BJ (cell line): ENCODE measurements around the gene AGO3. TPM values are rescaled to one million over a fixed set of nuclear protein-coding genes. Genes with fewer than 3 reads are reported as not detected.
"Not testable (repeated sequence)": the region's sequence is repeated elsewhere in the genome, so short reads cannot be mapped to it uniquely, and the experiment has no call there.

ENCODE experiments used
- CTCF ChIA-PET: fragments of 350-600 bp; formaldehyde crosslinking; extraction: SDS; loops from one replicate; lab custom pipeline; 2021; ENCODE audit warnings: antibody characterized with exemption, inconsistent platforms; lab: Yijun Ruan, JAX
- POLR2A ChIA-PET: fragments of 300-600 bp; sonication (Branson Sonifier 250); formaldehyde crosslinking; extraction: SDS; loops from one replicate; lab custom pipeline; 2021; ENCODE audit warnings: antibody characterized with exemption; lab: Charles Lee
- DNase-seq: peaks from one replicate; pipeline ENCODE4 v3.0.0-alpha.2; 2011; ENCODE audit warnings: low read depth
- H3K27me3 ChIP-seq: 2 replicates; pipeline ENCODE4 v1.6.0; 2011; ENCODE audit warnings: low read length; ENCODE audit not compliant: control insufficient read depth, insufficient read depth
- H3K36me3 ChIP-seq: 2 replicates; pipeline ENCODE4 v1.5.1; 2011; ENCODE audit warnings: low read length; ENCODE audit not compliant: control insufficient read depth, insufficient read depth
- H3K4me3 ChIP-seq: 2 replicates; pipeline ENCODE4 v1.5.1; 2011; ENCODE audit warnings: low read depth, mild to moderate bottlenecking, control low read depth, low read length
- polyA plus RNA-seq: library from polyadenylated mRNA; depleted of rRNA; stranded (reverse); fragments of >200 nt; gene quantifications from 2 replicates; pipeline ENCODE4 v1.2.3, GENCODE V29; 2011
- TF ChIP-seq, protein P1 (sequence below): IDR thresholded peaks from 2 replicates; pipeline ENCODE4 v1.5.1; 2011; ENCODE audit warnings: low read depth, mild to moderate bottlenecking, control low read depth, inconsistent platforms, low read length, moderate library complexity; ENCODE audit not compliant: insufficient read depth

Gene AGO3
- polyA plus RNA-seq, 1 experiment = 18.9 TPM

DNA sequence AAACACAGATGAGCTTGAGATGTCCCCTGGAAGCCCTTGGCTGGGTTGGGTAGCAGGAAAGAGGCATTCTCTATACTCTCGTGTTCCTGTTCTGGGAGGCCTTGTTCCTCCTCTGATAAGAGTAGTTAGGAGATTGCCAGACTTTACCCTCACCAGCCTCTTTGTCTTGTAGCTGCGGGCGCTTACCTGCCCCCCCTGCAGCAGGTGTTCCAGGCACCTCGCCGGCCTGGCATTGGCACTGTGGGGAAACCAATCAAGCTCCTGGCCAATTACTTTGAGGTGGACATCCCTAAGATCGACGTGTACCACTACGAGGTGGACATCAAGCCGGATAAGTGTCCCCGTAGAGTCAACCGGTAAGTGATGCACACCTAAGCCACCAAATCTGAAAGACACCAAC lies 42.6 kb upstream of the AGO3 start:
- Histone ChIP-seq H3K27me3 (no peaks in the 10 kb centered on the region), H3K36me3 (peaks cover 3% of the 10 kb centered on the region), H3K4me3 (no peak overlapping the region)
- CTCF ChIA-PET = no interaction called here
- TF ChIP-seq, protein P1, sequence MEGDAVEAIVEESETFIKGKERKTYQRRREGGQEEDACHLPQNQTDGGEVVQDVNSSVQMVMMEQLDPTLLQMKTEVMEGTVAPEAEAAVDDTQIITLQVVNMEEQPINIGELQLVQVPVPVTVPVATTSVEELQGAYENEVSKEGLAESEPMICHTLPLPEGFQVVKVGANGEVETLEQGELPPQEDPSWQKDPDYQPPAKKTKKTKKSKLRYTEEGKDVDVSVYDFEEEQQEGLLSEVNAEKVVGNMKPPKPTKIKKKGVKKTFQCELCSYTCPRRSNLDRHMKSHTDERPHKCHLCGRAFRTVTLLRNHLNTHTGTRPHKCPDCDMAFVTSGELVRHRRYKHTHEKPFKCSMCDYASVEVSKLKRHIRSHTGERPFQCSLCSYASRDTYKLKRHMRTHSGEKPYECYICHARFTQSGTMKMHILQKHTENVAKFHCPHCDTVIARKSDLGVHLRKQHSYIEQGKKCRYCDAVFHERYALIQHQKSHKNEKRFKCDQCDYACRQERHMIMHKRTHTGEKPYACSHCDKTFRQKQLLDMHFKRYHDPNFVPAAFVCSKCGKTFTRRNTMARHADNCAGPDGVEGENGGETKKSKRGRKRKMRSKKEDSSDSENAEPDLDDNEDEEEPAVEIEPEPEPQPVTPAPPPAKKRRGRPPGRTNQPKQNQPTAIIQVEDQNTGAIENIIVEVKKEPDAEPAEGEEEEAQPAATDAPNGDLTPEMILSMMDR = no peak
- DNase-seq = no peak
- POLR2A ChIA-PET = no interaction called here

DNA sequence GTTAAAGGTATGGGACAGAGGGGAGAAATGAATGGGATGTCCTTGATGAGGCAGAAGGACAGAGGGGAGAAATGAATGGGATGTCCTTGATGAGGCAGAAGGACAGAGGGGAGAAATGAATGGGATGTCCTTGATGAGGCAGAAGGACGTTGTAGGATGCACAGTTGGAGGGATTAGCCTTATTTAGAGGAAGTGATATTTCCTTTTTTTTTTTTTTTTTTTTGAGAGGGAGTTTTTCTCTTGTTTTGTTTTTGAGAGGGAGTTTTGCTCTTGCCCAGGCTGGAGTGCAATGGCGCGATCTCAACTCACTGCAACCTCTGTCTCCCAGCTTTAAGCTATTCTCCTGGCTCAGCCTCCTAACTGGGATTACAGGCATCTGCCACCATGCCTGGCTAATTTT lies 41.9 kb upstream of the AGO3 start:
- H3K36me3 ChIP-seq, H3K27me3 ChIP-seq, CTCF ChIA-PET, H3K4me3 ChIP-seq, DNase-seq, POLR2A ChIA-PET: not testable (repeated sequence)

DNA sequence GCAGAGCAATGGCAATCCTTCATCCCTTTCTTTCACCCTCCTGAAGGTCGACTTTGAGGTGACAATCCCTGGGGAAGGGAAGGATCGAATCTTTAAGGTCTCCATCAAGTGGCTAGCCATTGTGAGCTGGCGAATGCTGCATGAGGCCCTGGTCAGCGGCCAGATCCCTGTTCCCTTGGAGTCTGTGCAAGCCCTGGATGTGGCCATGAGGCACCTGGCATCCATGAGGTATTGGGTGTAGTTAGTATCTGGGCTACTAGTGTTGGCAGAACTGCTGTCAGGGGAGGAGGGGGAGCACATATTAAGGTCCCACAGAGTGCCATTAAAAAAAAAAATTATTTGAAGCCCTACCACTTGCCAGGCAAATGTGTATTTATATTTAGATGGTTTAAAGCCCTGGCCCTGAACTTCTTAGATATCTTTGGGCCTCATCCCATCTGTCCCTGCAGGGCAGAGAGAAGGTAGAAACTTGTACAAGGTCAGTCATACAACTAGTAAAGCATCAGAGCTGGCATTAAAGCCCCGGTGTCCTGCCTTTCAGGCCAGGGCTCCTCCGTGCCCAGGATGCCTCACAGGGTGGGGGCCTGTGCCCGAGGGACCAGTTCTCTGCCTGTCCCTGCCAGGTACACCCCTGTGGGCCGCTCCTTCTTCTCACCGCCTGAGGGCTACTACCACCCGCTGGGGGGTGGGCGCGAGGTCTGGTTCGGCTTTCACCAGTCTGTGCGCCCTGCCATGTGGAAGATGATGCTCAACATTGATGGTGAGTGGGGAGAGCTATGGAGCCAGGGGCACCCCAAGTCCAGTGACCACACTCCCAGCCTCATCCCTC lies 37.6 kb upstream of the AGO3 start:
- ChIA-PET CTCF (interaction anchor here (0.9 kb wide), 1 partner anchor 10 kb away, joined by 3 read pairs; the partner anchor contains the start of gene AGO1), POLR2A (no interaction called here)
- TF ChIP-seq, protein P1 = no peak
- DNase-seq = no peak
- peaks cover 11% of the 10 kb centered on the region for H3K36me3 ChIP-seq
- H3K4me3 ChIP-seq = no peak overlapping the region
- H3K27me3 ChIP-seq = no peaks in the 10 kb centered on the region

DNA sequence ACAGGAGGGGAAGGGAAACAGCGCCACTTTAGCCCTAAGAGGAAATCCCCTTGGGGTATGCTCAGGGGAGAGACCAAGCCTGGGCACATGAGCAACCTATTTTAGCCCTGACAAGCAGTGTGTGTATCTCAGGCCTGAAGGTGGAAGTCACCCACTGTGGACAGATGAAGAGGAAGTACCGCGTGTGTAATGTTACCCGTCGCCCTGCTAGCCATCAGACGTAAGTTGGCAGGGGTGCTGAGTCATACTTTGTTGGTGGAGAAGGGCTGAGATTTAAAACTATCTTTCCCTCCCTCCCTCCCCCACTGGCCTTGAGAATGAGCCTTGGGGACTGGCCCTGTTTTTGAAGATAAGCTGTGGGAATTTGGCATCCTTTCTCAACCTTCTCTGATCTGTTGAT lies 36.7 kb upstream of the AGO3 start:
- no peak for DNase-seq
- no peak overlapping the region for H3K4me3 ChIP-seq
- ChIA-PET CTCF (interaction anchor here (0.9 kb wide), 1 partner anchor 11 kb away, joined by 3 read pairs; the partner anchor contains the start of gene AGO1), POLR2A (no interaction called here)
- peaks cover 11% of the 10 kb centered on the region for H3K36me3 ChIP-seq
- TF ChIP-seq, protein P1 = no peak
- no peaks in the 10 kb centered on the region for H3K27me3 ChIP-seq

DNA sequence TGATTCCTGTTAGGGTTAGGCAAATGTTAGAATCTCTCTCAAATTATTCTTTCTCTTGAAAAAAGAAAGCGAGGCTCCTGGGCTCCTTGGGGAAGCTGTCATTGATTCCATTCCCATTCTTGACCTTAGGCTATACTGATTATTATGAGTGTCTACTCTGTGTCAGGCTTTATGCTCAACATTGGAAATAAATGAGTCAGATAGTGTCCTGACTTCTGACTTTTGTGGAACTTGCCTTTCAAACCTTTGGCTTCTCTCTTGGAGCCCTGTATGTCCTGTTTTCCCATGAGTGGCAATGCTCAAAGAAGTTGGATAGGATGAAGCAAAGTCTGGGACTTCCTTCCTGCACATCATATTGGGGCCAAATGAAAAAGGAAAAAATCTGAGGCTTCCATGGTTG lies 36.2 kb upstream of the AGO3 start:
- Histone ChIP-seq H3K4me3 (no peak overlapping the region), H3K36me3 (peaks cover 11% of the 10 kb centered on the region), H3K27me3 (no peaks in the 10 kb centered on the region)
- no peak for DNase-seq
- ChIA-PET POLR2A (no interaction called here), CTCF (interaction anchor here (3.0 kb wide), 1 partner anchor 12 kb away, joined by 15 read pairs; the partner anchor contains the start of gene AGO1)
- TF ChIP-seq, protein P1 = no peak
